GM21367 (cell line): ENCODE results near the gene CHMP2A.

Experiments used
- ATAC-seq: cut with Tn5 transposase; IDR thresholded peaks from one replicate; pipeline ENCODE4 v1.9.1; 2021; ENCODE audit not compliant: unreplicated experiment

CHMP2A gene

DNA sequence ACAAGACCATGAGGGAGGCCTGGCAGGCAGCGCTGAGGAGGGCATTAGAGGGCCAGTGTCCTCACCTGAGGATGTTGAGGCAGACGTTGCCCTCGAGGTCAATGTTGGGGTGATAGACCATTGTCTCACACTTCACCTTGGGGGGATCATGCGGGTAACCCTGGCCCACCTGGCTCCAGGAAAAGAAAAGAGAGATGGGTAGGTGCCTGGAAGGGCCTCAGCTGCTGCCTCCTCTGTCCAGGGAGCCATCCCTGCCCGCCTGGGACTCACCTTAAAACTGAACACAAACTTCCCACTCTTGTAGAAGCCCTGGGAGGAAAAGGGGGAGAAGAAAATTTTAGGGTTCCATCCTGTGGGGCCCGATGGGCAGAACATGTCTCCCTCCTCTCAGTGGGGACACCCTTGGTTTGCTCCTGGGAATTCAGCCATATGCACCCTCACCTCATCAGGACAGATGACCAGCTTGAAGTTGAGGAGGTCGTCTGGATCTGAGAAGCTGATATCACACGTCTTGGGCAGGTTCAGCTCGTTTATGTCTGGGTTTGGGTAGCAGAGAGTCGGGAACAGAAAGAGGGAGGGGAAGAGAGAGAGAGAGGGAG lies 1.8 kb upstream of the CHMP2A start:
- ATAC-seq, result no peak

DNA sequence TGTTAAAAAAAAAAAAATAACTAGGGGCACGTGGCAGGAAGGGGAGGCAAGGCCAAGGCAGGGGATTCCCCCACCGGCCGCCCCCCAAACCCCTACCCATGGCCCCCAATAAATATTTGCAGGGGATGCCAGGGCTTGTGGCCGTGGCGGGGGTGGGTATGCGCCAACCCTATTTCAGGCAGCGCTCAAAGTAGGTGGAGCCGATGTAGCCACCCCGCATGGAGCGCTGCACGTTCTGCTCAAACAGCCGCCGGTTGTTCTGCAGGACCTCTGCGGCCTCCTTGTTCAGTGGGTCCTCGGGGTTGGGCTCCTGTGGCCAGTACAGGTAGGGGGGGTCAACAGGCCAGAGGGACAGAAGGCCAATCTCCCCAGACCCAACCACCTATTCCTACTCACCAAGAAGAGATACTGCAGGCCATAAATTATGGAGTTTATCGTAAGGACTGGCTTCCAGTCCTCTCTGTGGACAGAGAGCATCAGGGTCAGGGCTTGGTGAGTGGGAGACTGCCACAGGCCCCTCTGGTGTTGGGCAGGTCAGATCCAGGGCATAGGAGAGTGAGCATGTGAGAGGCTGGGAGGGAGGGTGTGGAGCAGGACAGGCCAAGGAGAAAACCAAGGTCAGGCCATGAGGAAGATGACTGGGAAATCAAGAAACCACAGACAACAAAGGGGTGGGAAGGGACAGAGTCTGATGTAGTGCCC lies 1.2 kb upstream of the CHMP2A start:
- ATAC-seq, result no peak

GRCh38 chr19:58555369-58555885 lies 522 bp upstream of the CHMP2A start:
- ATAC-seq, result no peak

DNA sequence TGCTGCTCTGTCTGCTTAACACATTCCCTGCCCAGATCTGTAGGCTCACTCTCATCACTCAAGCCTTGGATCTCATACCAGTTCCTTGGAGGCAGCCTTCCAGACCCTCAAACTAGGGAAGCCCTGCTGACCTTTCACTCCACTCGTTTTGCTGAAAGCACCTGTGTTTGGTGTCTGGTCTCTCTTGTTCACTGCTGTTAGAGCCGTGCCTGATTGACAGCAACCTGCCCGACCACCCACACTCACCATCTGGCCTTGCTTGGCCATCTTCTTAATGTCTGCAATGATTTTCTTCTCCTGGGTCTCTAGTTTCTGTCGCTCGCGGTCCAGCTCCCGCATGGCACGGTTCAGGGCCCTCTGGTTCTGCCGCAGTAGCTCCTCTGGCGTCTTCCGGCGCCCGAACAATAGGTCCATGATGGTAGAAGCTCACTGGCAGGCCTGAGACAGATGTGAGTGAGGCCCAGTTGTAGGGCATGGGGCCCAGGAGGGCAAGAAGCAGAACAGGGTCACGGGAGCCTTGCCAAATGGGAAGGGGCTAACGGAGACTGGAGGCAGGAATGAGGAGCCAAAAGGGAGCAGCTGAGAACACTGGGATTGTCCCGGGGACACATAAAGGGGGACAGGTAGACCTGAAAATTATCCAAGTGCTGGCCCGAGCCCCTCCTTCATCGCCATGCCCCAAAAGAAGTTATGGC lies 959 bp downstream of the CHMP2A start:
- no peak for ATAC-seq

GRCh38 chr19:58552655-58553054 lies 2.2 kb downstream of the CHMP2A start:
- ATAC-seq, result no peak

DNA sequence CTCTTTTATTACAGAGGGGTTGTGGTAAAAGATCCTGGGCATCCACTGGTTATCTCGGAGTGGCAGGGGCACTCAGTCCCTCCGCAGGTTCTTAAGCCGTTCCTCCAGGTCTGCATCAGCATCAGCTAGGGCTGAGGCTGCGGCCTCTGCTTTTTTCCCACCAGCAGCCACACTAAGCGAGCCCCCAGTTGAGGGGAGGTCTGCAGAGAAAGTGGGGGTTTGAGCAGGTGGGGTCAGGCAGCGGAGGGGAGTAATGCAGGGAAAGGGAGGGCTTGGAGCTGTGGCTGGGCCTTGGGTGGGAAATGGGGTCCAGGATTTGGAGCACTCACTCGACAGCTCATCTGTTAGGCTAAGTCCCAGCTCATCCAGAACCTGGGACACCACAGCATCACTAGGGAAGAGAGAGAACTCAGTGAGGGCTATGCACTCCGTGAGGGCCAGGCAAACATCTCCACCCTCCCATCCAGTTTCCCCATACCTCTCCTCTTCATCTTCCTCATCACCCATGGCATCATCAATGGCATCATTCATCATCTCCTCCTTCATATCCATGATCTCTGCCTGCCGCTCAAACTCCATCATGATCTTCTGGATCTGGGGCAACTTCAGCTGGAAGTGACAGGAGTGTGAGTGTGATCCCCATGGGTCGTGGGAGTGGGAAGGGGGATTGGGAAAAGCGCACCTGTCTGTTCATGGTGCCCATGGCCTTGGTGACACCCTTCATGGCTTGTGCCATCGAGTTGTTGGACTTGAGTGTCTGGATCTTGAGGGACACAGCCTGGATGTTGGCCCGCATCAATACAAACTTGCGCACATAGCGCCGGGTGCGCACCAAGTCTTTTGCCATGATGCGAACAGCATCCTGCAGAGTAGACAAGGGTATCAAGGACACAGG lies 3.1 kb downstream of the CHMP2A start:
- ATAC-seq, result no peak

GRCh38 chr19:58551123-58551497 lies 3.8 kb downstream of the CHMP2A start:
- ATAC-seq, result no peak

DNA sequence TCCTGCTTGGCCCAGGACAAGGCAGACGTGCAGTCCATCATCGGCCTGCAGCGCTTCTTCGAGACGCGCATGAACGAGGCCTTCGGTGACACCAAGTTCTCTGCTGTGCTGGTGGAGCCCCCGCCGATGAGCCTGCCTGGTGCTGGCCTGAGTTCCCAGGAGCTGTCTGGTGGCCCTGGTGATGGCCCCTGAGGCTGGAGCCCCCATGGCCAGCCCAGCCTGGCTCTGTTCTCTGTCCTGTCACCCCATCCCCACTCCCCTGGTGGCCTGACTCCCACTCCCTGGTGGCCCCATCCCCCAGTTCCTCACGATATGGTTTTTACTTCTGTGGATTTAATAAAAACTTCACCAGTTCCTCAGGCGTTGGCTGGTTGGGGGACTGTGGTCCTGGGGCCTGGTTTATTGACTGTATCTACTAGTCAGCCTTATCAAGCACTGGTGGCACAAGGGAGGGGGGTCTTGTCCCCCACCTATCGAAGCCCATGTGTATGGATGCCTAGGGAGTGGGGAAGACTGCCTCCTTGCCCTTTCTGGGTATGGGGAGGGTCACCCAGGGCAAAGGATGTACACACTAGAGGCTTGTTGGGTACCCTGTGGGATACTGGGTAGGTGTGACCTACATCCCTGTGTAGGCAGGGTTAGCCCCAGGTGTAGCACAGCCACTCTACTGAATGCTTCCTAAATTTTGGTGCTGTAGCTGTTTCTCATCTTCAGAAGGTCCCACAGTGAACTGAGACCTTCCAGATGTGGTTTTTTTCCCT lies 4.4 kb downstream of the CHMP2A start:
- no peak for ATAC-seq

GRCh38 chr19:58549664-58550361 lies 5.1 kb downstream of the CHMP2A start:
- no peak for ATAC-seq

GRCh38 chr19:58548859-58549663 lies 5.8 kb downstream of the CHMP2A start:
- no peak for ATAC-seq

- no peak for ATAC-seq
These were observed 7.3 kb downstream of the CHMP2A start for GRCh38 chr19:58547323-58548312.

- no peak for ATAC-seq
These were observed 8.8 kb downstream of the CHMP2A start for GRCh38 chr19:58546019-58546530.

DNA sequence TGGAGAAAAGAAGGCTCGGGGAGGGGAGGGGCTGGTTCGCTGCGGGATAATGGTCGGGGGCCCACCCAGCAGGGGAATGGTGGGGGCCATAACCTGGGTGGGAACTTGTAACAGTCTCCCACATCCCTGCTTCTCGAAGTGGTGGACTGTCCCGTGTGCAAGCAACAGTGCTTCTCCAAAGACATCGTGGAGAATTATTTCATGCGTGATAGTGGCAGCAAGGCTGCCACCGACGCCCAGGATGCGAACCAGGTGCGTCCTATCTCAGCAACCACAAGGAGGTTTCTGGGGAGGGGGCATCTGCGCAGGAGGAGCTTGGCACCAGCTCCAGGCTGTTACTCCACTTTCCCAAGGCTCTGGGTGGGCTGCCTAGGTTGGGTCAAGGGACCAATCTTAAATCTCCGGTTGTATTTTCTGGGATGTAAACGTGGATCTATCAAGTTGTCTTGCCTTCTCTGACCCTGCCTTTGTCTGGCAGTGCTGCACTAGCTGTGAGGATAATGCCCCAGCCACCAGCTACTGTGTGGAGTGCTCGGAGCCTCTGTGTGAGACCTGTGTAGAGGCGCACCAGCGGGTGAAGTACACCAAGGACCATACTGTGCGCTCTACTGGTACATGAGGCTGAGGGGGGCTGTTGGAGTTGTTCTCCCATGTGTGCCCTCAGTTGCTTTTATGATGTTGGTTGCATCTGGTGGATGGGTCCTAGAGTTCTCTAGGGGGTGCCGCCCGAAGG lies 9.5 kb downstream of the CHMP2A start:
- ATAC-seq, result no peak

DNA sequence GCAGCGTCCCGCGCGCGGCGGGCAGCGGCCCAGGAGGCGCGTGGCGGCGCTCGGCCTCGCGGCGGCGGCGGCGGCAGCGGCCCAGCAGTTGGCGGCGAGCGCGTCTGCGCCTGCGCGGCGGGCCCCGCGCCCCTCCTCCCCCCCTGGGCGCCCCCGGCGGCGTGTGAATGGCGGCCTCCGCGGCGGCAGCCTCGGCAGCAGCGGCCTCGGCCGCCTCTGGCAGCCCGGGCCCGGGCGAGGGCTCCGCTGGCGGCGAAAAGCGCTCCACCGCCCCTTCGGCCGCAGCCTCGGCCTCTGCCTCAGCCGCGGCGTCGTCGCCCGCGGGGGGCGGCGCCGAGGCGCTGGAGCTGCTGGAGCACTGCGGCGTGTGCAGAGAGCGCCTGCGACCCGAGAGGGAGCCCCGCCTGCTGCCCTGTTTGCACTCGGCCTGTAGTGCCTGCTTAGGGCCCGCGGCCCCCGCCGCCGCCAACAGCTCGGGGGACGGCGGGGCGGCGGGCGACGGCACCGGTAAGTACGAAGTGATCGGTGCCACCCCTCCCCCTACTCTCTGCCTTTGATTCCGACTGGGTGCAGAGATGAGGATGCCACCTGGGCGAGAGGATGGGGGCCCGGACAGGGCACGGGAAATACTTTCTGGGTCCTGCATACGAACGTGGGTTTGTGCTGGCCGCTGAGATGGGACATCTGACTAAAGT lies 10.2 kb downstream of the CHMP2A start:
- peak; percentile 28 for ATAC-seq

- peak; percentile 68 for ATAC-seq
These were observed 10.9 kb downstream of the CHMP2A start, which contains the start of gene TRIM28 for GRCh38 chr19:58543826-58544590. Gene TRIM28, plus strand, starts transcription at chr19:58544064. Its CDS starts 694 bp downstream, at chr19:58544758.
